IPS-NIHi11 (cell line): ENCODE results near the gene DCDC2.
"Not testable (repeated sequence)": the region's sequence is repeated elsewhere in the genome, so short reads cannot be mapped to it uniquely, and the experiment has no call there.

ENCODE experiments used
- DNase-seq: peaks from one replicate; pipeline ENCODE4 v3.0.0; 2012; ENCODE audit warnings: mixed read lengths, low spot score

The DCDC2 gene

DNA sequence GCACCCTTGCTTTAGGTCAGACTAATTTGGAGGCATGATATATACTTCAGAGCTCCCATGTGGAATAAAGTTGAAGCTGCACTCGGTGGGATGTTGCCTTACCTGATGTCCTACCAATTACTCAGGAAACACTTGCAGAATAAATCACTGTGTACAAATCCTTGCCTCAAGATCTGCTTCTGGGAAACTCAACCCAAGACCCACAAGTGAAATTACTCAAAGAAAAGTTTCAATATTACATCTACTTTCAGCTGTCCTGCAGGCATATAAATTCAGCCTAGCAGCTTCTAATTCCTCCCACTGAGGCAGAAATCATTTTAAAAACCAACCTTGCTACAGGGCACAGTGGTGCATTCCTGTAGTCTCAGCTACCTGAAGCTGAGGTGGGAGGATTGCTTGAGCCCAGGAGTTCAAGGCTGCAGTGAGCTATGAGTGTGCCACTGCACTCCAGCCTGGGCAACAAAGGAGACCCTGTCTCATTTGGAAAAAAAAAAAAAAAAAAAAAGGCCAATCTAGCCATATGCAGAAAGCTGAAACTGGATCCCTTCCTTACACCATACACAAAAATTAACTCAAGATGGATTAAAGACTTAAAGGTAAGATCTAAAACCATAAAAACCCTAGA lies 20.7 kb upstream of the DCDC2 start:
- DNase-seq = no peak

DNA sequence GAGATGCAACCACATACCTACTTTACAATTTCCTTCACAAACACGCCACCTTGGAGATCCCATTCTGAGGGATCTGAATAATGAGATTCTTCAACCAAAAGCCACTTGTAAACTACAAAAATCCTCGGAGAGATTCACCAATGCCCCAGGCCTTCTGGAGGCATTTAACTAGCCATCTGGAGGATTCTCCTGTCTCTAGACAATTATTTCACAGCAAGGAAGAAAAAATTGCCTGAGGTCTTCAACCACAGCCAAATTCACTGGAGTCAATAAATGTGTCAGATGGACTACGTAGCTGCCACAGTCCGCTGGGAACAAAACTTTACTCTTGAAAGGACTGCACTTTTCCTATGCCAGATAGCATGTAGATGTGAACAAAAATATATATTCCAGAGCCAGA lies 19.0 kb upstream of the DCDC2 start:
- DNase-seq = no peak

- no peak for DNase-seq
Measured at GRCh38 chr6:24374612-24375011, 16.8 kb upstream of the DCDC2 start.

- not testable (repeated sequence) for DNase-seq
Measured at GRCh38 chr6:24365103-24365633, 7.3 kb upstream of the DCDC2 start.

- not testable (repeated sequence) for DNase-seq
Measured at GRCh38 chr6:24362363-24362762, 4.5 kb upstream of the DCDC2 start.

DNA sequence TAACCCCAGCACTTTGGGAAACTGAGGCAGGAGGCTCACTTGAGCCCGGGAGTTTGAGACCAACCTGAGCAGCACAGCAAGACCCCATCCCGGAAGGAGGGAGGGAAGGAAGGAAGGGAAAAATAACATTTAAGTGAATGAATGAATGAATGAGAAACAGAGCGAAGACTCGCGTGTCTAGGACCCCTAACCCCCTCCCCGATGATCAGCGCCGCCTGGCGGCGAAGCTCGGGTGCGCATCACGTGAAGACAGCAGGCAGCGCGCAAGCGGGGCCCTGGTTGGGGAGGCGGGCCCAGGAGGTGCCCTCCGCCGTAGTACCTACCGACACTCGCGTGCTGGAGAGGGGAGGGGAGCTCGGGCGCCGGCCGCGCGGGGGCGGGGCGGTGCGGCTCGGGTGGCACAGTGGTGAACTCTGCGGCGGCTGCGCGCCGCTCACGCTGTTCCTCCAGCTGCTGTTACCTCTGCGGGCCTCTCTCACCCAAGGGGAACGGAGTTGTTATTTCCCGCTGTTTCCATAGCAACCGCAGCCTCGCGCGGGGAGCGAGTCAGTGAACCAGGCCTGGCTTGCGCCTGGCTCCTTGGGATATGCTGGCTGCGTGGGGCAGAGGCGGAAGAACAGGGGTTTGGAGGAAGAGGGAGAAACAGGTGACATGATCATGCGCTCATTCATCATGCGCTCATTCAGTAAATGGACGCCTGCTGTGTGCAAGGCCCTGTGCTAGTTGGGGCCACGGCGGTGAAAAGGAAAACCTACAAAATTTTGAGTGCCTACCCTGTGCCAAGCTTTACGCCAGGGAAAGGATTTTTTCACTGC lies 2.0 kb upstream of the DCDC2 start:
- peak; percentile 82 for DNase-seq

- DNase-seq = no peak
Measured at GRCh38 chr6:24358219-24358821, 461 bp upstream of the DCDC2 start.

- DNase-seq = no peak
Measured at GRCh38 chr6:24356310-24356973, 1.4 kb downstream of the DCDC2 start.

DNA sequence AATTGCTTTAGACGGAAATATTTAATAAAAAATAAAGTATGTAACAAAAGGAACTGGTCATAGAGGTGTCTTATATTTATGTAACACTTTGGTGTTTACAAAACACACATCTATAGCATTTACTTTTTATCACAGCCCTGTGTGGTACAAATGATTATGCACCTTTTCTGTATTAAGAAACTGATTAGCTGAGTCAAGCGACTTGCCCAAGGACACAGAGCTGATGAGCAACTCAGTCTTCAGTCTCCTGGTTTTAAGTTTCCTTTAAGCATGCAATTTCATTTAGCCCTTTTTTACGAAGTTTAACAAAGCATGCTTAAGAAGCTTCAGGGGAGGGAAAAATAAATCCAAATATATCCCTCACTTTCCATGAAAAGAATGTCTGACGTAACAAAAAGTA lies 2.5 kb downstream of the DCDC2 start:
- DNase-seq = no peak

DNA sequence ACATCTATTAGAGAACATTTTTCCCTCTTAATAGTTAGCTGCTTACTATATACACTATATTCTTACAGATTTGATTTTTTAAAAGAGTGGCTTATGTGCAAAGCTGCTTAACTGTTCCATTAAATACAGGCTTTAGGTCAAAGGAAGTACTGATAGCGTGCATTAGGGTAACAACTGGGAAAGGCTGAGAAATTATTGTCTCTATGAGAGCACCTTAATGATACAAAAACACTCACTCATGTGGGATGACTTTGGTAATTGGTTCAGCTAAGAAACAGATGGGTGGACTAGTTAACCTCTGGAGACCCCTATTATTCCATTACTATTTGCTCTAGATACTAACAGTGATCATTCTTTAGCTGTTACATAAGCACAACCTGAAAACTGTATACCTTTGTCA lies 4.0 kb downstream of the DCDC2 start:
- DNase-seq = no peak

DNA sequence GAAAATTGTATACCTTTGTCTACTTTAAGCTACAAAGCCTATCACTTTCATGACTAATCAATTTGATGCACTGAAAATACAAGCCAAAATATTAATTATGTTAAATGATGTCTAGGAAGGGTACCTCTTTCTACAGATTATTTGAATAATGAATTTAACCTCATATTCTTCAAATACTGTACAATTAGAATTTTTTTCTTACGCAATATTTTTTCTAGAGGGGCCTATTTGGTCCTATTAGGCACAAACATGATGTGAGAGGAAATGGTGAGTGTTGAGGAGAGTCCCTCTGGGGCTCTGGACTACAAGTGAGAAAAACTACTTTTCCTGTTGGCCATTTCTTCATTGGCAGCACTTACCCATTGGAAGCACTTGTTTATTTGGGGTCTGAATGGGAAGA lies 5.4 kb downstream of the DCDC2 start:
- no peak for DNase-seq

GRCh38 chr6:24344976-24345375 lies 12.9 kb downstream of the DCDC2 start:
- no peak for DNase-seq

GRCh38 chr6:24340998-24341938 lies 16.6 kb downstream of the DCDC2 start:
- DNase-seq = no peak

DNA sequence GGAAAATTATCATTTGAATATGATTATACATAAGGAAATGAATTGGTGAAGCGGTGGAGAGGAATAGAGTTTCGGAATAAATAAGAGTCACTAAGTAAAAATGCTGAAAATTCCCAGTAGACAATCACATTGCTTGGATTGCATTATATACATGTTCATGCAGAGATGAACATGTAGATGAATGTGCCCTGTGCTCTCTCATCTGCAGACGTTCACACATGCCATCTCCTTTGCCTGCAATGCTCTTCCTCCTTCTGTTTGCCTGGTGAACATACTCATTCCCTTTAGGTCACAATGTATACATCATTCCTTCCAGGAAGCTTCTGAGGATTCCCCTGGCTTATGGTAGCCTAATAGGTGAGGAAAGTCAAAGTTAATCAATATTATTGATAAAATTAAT lies 17.9 kb downstream of the DCDC2 start:
- no peak for DNase-seq

DNA sequence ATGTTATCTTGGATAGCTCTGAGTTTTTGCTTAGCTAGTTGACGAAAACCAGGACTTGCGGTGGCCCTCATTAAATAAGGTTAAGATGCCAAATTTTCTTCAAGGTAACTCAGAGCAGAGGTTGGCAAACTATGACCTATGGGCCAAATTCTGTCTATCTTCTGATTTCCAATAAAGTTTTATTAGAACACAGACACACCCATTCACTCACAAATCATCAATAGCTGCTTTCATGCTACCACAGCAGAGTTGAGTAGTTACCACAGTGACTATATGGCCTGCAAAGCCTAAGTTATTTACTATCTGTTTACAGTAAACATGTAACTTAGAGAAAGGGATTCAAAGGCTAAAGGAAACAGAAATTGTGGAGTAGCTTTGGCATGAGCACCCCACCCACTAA lies 23.6 kb downstream of the DCDC2 start:
- no peak for DNase-seq

DNA sequence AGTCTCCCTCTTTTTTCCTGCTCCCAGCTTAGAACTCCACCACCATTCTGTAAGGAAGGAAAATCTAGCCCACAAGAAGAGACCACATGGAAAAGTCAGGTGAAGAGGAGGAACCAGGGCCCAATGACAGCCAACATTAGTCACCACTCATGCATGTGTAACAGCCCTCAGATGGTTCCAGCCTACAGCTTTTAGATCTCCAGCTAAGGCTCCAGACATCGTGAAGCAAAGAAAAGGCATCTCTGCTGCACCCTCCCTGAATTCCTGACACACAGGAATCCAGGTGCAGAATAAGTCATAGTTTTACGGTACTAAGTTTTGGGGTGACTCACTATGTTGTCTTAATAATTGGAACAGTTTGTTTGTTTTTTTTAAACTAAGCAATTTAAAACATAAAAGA lies 25.5 kb downstream of the DCDC2 start:
- peak; percentile 17 for DNase-seq

GRCh38 chr6:24330137-24330732 lies 27.6 kb downstream of the DCDC2 start:
- DNase-seq = no peak

- DNase-seq = no peak
Measured at GRCh38 chr6:24329451-24329850, 28.4 kb downstream of the DCDC2 start.

- DNase-seq = no peak
Measured at GRCh38 chr6:24329022-24329421, 28.8 kb downstream of the DCDC2 start.

DNA sequence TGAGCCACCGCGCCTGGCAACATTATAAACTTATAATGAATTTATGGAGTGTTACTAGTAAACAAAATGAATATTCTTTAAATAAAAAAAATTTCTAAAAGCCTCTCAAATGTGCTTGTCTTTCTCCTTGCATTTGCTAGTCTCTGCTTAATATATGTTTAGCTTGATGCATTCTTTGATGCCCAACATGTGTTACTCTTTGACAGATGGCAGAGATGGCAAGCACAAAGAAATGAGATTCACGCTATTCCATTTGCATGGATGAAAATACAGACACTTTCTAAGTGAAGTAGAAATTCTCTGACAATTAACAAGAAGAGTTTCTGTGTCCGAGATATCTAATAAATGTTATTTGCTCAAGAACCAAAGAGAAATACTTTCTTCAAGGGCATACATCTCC lies 30.1 kb downstream of the DCDC2 start:
- no peak for DNase-seq

DNA sequence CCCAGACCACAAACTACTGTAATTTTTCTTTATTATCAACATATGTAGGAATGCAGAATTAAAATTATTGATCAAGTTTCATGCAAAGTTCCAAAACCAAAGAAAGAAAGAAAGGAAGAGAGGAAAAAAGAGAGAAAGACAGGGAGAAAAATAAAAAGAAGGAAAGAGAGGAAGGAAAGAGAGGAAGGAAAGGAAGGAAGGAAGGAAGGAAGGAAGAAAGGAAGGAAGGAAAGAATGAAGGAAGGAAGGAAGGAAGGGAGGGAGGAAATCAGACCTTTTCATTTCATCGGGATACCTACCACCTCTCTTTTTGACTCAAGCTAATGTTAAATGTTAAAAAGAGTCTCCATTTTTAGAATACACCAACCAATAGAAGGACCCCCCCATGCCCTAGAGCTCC lies 31.9 kb downstream of the DCDC2 start:
- DNase-seq = no peak
